GM21825 (cell line): ENCODE measurements around the gene ANKRD11.
"Not testable (repeated sequence)": the region's sequence is repeated elsewhere in the genome, so short reads cannot be mapped to it uniquely, and the experiment has no call there.

Experiments
- ATAC-seq: cut with Tn5 transposase; IDR thresholded peaks from one replicate; pipeline ENCODE4 v1.9.1; 2021; ENCODE audit warnings: mild to moderate bottlenecking, moderate library complexity; ENCODE audit not compliant: unreplicated experiment

ANKRD11 gene

GRCh38 chr16:89306457-89307420, 183.6 kb downstream of the ANKRD11 start:
- ATAC-seq: not testable (repeated sequence)

- ATAC-seq: no peak
These were observed 185.2 kb downstream of the ANKRD11 start for GRCh38 chr16:89304941-89305705.

DNA sequence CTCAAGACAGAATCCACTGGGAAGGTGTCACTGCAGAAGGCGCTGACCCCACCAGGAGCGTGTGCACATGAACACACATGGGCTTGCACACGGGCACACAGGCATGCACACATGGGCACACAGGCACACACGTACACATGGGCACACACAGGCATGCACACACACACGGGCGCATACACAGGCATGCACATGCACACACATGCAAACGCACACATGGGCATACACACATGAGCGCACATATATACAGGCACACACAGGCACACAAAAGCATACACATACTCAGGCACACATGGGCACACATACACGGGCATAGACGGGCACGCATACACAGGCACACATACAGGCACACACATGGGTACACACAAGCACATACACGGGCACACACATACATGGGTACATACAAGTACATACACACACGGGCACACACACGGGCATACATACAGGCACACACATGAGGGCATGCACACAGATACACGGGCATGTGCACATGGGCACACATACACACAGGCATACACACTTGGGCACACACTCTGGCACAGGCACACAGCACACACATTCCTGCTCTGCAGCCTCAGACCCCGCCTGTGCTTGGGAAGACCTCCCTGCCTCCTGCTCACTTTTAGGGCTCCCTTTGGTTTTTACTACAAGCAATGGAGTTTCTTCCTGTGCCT, 186.0 kb downstream of the ANKRD11 start:
- no peak for ATAC-seq

- no peak for ATAC-seq
These were observed 186.7 kb downstream of the ANKRD11 start for GRCh38 chr16:89303617-89304016.

GRCh38 chr16:89300976-89301360, 189.4 kb downstream of the ANKRD11 start:
- no peak for ATAC-seq

- ATAC-seq: no peak
These were observed 189.9 kb downstream of the ANKRD11 start for GRCh38 chr16:89300311-89300975.

- ATAC-seq: not testable (repeated sequence)
These were observed 190.8 kb downstream of the ANKRD11 start for GRCh38 chr16:89299357-89300111.

DNA sequence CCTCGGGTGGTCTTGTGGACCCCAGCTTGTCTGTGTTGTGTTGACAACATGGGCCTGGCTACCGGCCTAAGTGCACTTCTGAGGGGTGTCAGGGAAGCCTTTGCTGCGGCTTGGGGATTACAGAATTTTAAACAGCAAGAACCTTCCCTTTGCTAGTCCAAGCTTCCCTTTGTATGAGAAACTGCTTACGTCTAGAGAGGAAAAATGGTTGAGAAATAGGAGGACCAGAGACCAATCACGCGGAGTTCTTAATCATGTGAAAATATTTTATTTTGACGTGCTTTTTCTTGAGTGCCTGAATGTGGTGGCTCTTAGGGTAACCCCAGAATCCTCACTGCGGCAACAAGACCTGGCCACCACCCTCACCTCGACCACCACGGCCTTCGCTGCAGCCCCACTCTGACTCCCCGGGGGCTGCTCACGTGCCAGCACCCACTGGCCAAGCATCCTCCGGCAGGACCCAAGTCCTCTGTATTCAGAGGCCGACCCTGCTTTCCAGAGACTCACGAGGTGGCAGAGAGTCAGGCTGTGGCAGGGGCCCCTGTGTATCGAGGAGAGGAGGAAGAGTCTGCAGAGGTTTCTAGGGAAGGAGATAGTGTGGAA, 191.6 kb downstream of the ANKRD11 start:
- no peak for ATAC-seq

DNA sequence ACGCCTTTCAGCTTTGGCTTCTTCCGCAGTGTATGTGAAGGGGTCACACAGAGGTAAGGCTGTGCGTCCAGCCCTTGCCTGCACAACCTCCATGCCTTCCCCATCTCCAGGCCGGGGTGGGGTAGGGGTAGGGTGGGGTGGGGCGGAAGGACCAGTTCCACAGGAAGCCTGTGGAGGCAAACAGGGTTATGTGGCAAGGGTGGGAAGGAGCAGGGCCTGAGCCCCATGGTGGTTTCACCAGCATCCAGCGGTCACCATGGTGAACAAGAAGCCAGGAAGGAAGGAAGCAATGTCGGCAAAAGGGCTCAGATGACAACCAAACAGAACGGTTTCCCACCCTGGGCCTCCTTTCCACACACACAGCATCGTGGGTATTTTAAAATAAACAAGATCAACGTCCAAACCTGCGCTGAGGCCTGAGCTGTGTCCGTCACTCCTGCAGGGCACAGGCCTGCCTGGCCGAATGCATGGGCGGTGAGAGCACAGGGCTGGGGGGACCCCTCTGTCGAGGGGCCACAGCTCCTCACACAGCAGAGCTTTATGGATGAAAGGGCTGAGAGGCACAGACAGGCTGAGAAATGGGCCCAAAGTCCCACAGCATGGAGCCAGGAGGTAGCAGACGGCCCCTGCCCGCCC, 192.3 kb downstream of the ANKRD11 start:
- no peak for ATAC-seq

DNA sequence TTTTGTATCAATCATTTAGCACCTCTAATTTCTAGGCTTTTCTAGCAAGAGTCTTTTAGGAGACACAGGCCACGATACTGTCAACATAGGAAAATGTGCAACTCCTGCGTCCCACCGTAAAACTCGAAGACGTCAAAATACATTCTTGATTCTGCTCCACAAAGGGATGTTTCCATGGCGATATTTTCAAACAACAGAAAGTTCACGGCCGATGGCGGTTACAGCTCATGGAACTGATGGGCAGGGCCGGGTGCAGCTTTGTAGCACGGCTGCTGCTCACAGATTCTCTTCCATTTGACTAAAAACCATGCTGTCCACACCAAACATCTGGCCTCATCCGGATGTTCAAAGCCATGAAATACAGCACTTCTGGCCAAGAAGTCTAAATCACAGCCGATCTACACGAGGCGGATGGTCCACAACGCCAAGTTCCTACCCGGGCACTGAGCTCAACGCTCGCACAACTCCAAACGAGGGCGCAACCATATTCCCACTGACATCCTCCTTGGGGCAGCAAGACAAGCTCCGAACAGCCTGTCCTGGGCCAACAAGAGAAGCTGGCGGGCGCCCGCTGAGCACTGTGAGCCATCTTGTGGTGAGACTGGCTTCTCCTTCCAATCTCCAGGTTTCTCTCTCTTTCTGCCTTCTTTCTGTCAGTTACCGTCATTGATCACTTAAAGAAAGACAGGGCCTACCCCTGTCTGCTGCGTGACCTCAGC, 193.0 kb downstream of the ANKRD11 start:
- ATAC-seq: no peak

DNA sequence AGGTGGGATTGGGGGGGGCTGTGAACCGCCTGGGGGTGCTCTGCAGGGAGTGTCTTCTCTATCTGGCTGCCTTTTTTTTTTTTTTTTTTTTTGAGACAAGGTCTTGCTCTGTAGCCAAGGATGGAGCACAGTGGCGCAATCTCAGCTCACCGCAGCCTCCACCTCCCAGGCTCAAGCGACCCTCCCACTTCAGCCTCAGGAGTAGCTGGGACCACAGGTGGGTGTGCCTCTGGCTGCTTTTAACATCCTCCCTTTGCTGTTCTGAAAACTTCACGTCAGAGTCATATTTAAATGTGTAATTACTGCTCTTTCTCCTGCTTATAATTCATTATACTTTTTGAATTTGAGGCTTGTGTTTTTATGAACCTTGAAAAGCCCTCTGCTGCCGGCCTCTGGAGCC, 194.4 kb downstream of the ANKRD11 start:
- ATAC-seq: no peak

DNA sequence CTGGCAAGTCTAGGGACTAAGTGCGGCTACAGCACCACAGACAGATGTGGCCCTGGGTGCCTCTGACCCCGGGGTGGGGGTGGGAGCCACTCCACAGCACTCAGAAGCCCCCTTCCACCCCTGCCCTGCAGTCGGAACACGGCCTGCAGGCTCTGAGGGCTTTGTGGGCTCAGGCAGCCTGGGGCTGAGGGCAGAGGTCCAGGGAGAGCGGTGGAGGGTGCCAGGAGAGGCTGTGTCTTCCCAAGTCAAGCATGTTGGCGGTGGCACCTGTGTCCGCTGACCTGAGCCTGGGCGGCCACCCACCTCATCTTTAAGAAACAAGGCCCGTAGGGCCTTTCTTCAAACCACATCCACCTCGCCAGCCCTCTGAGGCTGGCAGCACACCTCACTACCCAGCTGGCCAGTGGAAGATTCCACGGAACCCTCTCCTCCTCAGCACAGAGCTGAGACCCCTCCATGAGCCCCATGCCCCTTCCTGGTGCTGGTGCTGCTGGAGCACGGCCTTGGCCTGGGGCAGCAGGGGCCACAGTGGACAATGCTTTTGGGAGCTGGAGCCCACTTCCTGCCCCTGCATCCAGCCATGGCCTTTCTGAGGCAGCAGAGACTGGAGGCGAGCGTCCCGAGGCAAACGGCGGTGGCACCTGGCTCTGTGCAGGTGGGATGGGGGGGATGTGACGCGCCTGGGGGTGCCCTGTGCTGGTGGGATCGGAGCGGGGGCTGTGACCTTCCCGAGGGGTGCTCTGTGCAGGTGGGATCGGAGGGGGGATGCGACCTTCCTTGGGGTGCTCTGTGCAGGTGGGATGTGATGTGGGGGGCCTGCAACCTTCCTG, 195.1 kb downstream of the ANKRD11 start:
- ATAC-seq: no peak

GRCh38 chr16:89294486-89294885, 195.9 kb downstream of the ANKRD11 start:
- ATAC-seq: no peak

DNA sequence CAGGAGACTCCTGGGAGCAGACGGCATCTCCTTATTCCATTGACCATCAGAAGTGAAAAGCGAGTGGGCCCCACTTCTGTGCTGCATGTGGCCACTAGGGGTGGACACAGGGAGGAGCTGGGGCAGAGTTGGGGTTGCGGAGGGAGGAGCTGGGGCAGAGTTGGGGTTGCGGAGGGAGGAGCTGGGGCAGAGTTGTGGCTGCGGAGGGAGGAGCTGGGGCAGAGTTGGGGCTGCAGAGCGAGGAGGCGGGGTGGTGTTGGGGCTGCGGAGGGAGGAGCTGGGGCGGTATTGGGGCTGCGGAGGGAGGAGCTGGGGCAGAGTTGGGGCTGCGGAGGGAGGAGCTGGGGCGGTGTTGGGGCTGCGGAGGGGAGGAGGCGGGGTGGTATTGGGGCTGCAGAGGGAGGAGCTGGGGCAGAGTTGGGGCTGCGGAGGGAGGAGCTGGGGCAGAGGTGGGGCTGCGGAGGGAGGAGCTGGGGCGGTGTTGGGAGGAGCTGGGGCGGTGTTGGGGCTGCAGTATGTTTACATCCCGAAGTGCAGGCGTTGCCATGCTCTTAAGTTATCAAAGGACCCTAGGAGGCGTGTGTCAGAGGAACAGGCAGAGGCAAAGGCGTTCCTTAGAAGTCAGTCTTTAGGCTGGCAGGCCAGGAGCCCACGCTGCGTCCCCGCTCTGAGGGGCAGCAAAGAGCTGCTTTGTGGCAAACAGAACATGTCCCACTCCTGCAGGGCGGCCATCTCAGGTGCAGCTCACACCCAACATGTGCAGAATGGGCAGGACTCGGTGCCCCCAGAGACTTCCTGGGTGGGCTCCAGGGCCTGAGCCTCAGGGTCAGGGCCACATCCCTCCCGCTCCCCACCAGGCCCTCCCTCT, 196.9 kb downstream of the ANKRD11 start:
- no peak for ATAC-seq

DNA sequence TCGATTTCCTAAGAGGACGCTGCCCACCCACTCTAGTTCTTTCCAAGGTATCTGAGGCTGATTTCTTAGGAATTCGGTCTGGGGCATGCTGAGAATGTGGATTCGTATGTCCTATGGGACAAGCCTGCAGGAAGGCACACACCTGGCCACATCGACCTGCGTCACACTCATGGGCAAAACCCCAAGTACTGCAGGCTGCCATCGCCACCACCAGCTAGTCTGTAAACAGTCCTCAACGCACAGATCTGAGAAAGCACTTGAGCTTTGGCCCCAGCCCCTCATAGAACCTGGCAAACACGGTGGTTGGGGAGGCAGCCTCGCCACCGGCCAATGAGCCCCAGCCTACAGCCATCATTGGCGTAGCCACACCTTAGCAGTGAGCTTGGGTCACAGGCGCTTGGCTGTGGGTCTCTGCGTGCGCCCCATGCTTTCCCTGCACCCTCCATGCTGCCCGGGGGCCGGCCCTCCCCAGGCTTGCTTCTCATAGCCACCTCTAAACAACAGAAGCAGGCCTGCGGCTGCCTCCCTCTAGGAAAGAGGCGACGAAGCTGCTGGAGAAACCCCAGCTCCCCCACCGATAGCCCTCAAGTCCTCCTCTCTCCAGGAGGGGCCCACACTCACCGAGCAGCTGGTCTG, 197.8 kb downstream of the ANKRD11 start:
- no peak for ATAC-seq

GRCh38 chr16:89291776-89292175, 198.6 kb downstream of the ANKRD11 start:
- no peak for ATAC-seq
